Subcutaneous abdominal adipose tissue (tissue), 5 donors: ENCODE measurements around the gene PTPN20.
A peak's percentile ranks its signal among the peaks of the same experiment; 100 is the strongest.
"Not testable (repeated sequence)": the region's sequence is repeated elsewhere in the genome, so short reads cannot be mapped to it uniquely, and the experiment has no call there.

Source experiments
- H3K27ac ChIP-seq: one replicate; pipeline ENCODE4 v1.7.0; 2013; ENCODE audit warnings: low read depth, mild to moderate bottlenecking, inconsistent platforms, low read length, moderate library complexity
- H3K27me3 ChIP-seq, 5 donors: one replicate each; pipeline ENCODE4 v1.7.0; 2013; ENCODE audit warnings: low read length in 5 of 5, inconsistent platforms in 1 of 5; ENCODE audit not compliant: control insufficient read depth in 5 of 5, insufficient read depth in 4 of 5
- H3K36me3 ChIP-seq, 5 donors: one replicate each; pipeline ENCODE4 v1.7.0; 2013; ENCODE audit warnings: low read length in 5 of 5; ENCODE audit not compliant: control insufficient read depth in 5 of 5, insufficient read depth in 5 of 5
- H3K4me1 ChIP-seq, 5 donors: one replicate each; pipeline ENCODE4 v1.7.0; 2013; ENCODE audit warnings: low read length in 5 of 5, mild to moderate bottlenecking in 3 of 5, moderate library complexity in 1 of 5; ENCODE audit not compliant: control insufficient read depth in 5 of 5, insufficient read depth in 5 of 5
- H3K4me3 ChIP-seq, 5 donors: one replicate each; pipeline ENCODE4 v1.7.0; 2013; ENCODE audit warnings: low read length in 5 of 5, low read depth in 1 of 5
- H3K9ac ChIP-seq, 5 donors: one replicate each; pipeline ENCODE4 v1.7.0; 2013; ENCODE audit warnings: low read length in 5 of 5, mild to moderate bottlenecking in 4 of 5, moderate library complexity in 3 of 5
- H3K9me3 ChIP-seq, 5 donors: one replicate each; pipeline ENCODE4 v1.7.0; 2013; ENCODE audit warnings: low read length in 5 of 5; ENCODE audit not compliant: control insufficient read depth in 5 of 5
- donor health status: healthy.
- donor health status: healthy.
- donor health status: healthy.
- donor health status: healthy.
- donor health status: healthy.

Gene PTPN20

DNA sequence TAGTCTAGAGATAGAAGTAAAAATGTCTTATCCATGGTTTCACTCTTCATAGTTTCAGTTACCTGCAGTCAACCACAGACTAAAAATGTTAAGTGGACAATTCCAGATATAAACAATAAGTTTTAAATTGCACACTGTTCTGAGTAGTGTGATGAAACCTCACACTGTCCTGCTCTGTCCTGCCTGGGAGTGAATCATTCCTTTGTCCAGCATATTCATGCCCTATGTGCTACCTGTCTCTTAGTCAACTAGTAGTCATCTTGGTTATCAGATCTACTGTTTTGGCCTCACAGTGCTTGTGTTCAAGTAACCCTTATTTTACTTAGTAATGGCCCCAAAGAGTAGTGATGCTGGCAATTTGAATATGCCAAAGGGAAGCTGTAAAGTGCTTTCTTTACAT lies 49.5 kb downstream of the PTPN20 start:
- not testable (repeated sequence) for H3K27me3 ChIP-seq, H3K27ac ChIP-seq, H3K36me3 ChIP-seq, H3K9me3 ChIP-seq, H3K9ac ChIP-seq, H3K4me1 ChIP-seq, H3K4me3 ChIP-seq

DNA sequence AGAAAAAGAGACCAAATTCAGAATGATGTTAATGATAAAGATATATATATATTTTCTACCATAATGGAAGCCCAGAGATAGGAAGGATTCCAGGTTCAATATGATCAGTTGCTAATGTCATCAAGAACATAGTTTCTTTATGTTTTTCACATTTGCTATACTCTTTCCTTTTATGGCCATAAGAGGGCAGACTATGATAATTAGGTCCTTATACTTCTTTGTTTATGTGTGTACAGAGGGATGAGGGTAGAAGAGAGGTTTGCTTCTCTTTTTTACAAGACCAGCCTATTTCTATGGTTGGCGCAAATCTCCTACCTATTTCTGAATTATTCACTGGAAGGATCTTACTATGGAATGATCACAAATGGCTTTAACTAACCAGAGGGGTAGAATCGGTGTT lies 52.1 kb downstream of the PTPN20 start:
- not testable (repeated sequence) for H3K36me3 ChIP-seq, H3K27ac ChIP-seq, H3K27me3 ChIP-seq, H3K9me3 ChIP-seq, H3K4me3 ChIP-seq, H3K9ac ChIP-seq, H3K4me1 ChIP-seq

DNA sequence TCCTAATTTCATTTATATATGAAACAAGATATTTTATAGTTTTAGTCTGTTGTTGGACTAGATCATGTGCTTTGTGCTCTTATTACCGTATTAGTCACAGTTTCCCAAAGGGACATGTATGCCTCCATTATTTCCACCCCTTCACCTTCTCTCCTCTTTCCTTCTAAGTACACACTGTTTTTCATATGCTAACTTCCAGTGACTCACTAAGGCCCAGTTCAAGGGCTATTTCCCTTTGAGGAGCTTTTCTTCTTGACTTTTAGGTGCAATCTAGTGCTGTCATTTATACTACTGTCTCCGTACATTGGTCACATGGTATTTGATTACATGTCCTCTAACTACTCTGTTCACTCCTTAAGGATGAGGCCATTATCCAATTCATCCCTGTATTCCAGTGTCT lies 55.8 kb downstream of the PTPN20 start:
- H3K27me3 ChIP-seq, H3K4me1 ChIP-seq, H3K9ac ChIP-seq, H3K27ac ChIP-seq, H3K36me3 ChIP-seq, H3K4me3 ChIP-seq, H3K9me3 ChIP-seq: not testable (repeated sequence)

DNA sequence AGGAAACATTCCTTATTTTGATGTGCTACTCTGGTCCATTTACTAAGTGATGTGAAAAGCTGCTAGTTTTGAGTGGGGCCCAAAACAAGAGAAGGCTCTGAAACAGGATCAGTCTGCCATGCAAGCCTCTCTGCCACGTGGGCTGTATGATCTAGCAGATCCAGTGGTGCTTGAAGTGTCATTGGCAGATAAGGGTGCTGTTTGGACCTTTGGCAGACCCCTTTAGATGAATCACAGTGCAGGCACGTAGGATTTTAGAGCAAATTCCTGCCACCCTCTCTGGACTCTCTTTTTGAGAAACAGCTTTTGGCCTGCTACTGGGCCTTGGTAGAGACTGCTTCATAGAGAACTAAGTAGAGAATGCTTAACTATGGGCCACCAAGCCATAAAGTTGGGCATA lies 69.0 kb downstream of the PTPN20 start:
- H3K4me3 ChIP-seq, H3K27ac ChIP-seq, H3K9ac ChIP-seq, H3K27me3 ChIP-seq, H3K36me3 ChIP-seq, H3K4me1 ChIP-seq, H3K9me3 ChIP-seq: not testable (repeated sequence)

DNA sequence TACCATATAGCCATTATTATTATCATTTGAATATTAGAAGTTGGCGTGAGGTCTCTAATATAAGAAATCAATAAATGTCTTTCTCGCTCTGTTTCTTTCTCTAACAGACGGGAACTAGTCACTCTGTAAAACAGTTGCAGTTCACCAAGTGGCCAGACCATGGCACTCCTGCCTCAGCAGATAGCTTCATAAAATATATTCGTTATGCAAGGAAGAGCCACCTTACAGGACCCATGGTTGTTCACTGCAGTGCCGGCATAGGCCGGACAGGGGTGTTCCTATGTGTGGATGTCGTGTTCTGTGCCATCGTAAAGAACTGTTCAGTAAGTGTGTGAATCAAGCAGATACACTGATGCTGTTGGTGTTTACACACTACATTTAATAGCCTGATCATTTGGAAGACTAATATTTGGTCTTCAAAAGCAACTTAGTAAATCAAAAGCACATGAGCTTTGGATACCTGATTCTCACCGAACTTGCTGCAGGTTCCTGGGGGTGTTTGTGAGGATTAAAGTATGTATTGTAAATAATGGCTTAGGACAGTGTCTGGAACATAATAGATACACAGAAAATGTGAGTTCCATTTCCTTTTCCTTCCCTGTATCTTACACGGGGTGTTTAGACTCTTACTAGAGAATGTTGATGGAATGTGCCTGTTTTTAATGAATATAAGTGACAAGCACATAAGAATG lies 76.2 kb downstream of the PTPN20 start:
- H3K9me3 ChIP-seq, H3K36me3 ChIP-seq, H3K27ac ChIP-seq, H3K4me1 ChIP-seq, H3K9ac ChIP-seq, H3K4me3 ChIP-seq, H3K27me3 ChIP-seq: not testable (repeated sequence)

DNA sequence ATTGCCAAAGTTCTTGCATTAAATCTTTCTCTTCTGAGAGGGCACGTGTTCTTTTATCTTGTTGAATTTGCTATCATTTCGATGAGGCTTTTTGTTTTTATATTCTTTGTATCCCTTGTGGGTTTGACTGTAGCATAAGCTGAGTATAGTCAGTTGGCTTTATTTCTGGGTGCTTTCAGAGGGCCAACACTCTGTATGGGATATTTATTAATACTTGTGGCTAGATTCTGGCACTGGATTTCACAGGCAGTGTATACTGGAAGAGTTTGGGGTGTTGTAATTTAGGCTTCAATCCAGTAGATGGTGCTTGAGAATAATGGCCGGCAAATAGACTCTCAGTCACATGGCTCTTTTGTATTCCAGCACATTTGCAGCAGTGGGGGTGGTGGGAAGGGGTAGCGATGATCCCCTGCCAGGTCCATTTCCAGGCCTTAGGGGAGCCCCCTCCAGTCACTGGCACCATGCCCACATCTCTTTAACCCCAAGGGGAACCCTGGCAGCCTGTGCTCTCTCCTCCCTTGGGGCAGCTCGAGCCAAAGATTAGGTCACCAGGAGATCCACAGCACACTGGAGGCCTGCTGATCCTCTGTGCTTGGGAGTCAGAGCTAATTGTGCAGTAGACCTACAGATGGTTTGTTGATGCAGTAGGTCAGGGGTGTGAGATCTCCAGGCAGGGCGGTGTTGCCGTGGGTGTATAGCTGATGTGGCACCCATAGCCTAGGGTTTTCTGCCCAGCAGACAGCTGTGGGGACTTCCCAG lies 81.8 kb downstream of the PTPN20 start:
- Histone ChIP-seq H3K27ac (peak overlapping the region; percentile 83), H3K9ac (peak overlapping the region in 2 of 5 donors; percentile 11 to 66), H3K36me3 (no peaks in the 10 kb centered on the region), H3K27me3 (no peaks in the 10 kb centered on the region), H3K4me3 (peak overlapping the region in 1 of 5 donors; percentile 2), H3K9me3 (peaks cover 0 to 2% (median 0%) of the 10 kb centered on the region in 5 donors), H3K4me1 (peaks cover 0 to 22% (median 4%) of the 10 kb centered on the region in 5 donors)

DNA sequence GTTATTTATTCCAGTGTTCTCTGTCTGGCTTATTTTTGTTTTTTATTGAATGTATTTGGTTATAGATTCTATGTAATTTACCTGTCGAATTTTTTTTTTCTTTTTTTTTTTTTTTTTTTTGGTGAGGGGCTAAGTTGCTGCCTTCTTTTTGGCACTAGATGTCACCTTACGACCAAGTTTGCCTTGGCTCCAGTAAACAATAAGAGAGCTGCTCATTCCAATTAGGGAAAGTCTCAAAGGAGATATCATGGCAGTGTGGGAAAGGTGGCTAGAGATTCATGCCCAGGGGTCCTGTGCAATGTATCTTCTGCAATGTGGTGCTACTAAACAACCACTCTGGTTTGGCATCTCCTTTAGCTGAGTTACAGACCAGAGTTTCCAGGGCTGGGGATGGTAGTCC lies 84.0 kb downstream of the PTPN20 start:
- Histone ChIP-seq H3K9me3 (peaks cover 0 to 2% (median 0%) of the 10 kb centered on the region in 5 donors), H3K27me3 (no peaks in the 10 kb centered on the region), H3K4me3 (no peak overlapping the region), H3K27ac (no peak overlapping the region), H3K4me1 (peaks cover 0 to 22% (median 6%) of the 10 kb centered on the region in 5 donors), H3K9ac (no peak overlapping the region), H3K36me3 (no peaks in the 10 kb centered on the region)

DNA sequence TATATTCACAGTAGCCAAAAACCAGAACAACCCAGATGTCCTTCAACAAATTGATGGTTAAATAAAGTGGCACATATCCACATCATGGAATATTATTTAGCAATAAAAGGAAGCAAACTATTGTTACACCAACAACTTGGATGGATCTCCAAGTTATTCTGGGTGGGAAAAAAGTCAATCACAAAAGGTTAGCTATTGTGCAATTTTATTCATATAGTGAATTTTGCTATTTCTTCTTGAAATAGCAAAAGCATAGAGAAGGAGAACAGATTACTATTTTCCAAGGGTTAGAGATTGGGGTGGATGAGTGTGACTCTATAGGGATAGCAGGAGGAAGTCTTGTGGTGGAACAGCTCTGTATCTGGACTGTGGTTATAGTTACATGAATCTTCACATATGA lies 87.0 kb downstream of the PTPN20 start:
- Histone ChIP-seq H3K4me1 (peaks cover 0 to 6% (median 2%) of the 10 kb centered on the region in 5 donors), H3K27me3 (no peaks in the 10 kb centered on the region), H3K9ac (no peak overlapping the region), H3K36me3 (no peaks in the 10 kb centered on the region), H3K9me3 (peaks cover 0 to 2% (median 0%) of the 10 kb centered on the region in 5 donors), H3K4me3 (no peak overlapping the region), H3K27ac (no peak overlapping the region)

DNA sequence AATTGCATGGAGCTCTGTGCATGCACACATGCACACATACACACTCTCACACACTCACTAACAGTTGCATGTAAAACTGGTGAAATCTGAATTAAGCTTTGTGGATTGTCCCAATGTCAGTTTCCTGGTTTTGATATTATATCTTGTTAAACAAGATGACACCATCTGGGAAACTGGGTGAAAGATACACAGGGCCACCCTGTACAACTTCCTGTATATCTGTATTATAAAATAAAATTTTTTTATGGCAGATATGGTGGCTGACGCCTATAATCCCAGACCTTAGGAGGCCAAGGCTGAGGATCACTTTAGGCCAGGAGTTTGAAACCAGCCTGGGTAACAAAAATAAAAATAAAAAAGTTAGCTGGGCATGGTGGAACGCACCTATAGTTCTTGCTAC lies 87.4 kb downstream of the PTPN20 start:
- peaks cover 0 to 2% (median 0%) of the 10 kb centered on the region in 5 donors for H3K4me1 ChIP-seq
- H3K9ac ChIP-seq = no peak overlapping the region
- no peak overlapping the region for H3K27ac ChIP-seq
- no peak overlapping the region for H3K4me3 ChIP-seq
- peaks cover 0 to 2% (median 0%) of the 10 kb centered on the region in 5 donors for H3K9me3 ChIP-seq
- H3K27me3 ChIP-seq = no peaks in the 10 kb centered on the region
- no peaks in the 10 kb centered on the region for H3K36me3 ChIP-seq

DNA sequence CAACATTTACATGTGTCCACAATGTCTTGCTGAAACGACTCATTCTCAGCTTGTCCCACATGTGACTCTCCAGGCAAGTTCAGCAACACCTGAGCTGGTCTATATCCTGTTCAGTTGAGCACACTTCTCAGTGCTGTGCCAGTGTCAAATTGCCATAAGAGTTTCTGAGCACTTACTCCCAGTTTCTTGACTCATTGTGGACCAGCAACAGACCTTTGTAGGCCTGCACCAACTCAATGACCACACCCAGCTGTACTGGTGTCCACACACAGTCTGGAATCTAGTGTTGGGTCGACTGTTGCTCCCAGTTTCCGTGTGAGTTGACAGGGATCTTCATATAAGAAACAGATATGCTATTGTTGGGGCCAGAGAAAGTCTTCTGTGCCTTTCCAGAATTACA lies 88.0 kb downstream of the PTPN20 start:
- no peak overlapping the region for H3K4me3 ChIP-seq
- H3K27ac ChIP-seq = no peak overlapping the region
- H3K27me3 ChIP-seq = no peaks in the 10 kb centered on the region
- no peak overlapping the region for H3K9ac ChIP-seq
- H3K4me1 ChIP-seq = peaks cover 0 to 2% (median 0%) of the 10 kb centered on the region in 5 donors
- H3K9me3 ChIP-seq = peaks cover 0 to 2% (median 0%) of the 10 kb centered on the region in 5 donors
- H3K36me3 ChIP-seq = no peaks in the 10 kb centered on the region
